Naive thymus-derived CD8-positive, alpha-beta T cell (primary cell): ENCODE data around the gene TMEM101. TPM values are rescaled to one million over a fixed set of nuclear protein-coding genes. Genes with fewer than 3 reads are reported as not detected.
"Not testable (repeated sequence)": the region's sequence is repeated elsewhere in the genome, so short reads cannot be mapped to it uniquely, and the experiment has no call there.

Source experiments
- ATAC-seq, 2 donors: fragments of 150-1000 bp; cut with Tn5 transposase in 1 of 2; sonication (Bioruptor Pico), chemical (Tn5 transposase) in 1 of 2; 1 replicate in 1 of 2; 2 replicates in 1 of 2; pipeline ENCODE4 v1.10.0; 2021; ENCODE audit warnings: mild to moderate bottlenecking in 2 of 2, moderate library complexity in 2 of 2
- POLR2A ChIA-PET: fragments of 350-600 bp; sonication (Branson Sonifier 250); formaldehyde crosslinking; loops from one replicate; lab custom pipeline; 2021; ENCODE audit warnings: antibody characterized with exemption; lab: Charles Lee
- DNase-seq, 10 donors: peaks; one replicate each; pipeline versions ENCODE4 v3.0.0 to v3.0.0-alpha.2; 2020 to 2022
- H3K27ac Mint-ChIP-seq, 10 donors: one replicate each; pipeline ENCODE4 v1.8.0; 2020 to 2022; ENCODE audit warnings: mild to moderate bottlenecking in 10 of 10, mixed read lengths in 10 of 10, moderate library complexity in 4 of 10, inconsistent platforms in 1 of 10
- H3K27me3 Mint-ChIP-seq, 5 donors: one replicate each; pipeline ENCODE4 v1.8.0; 2021 to 2022; ENCODE audit warnings: mixed read lengths in 5 of 5
- H3K36me3 Mint-ChIP-seq, 3 donors: one replicate each; pipeline ENCODE4 v1.8.0; 2020 to 2022; ENCODE audit warnings: mixed read lengths in 3 of 3, mild to moderate bottlenecking in 2 of 3, inconsistent platforms in 1 of 3
- H3K4me1 Mint-ChIP-seq, 4 donors: one replicate each; pipeline ENCODE4 v1.8.0; 2021 to 2022; ENCODE audit warnings: mixed read lengths in 4 of 4
- H3K4me3 Mint-ChIP-seq, 10 donors: one replicate each; pipeline ENCODE4 v1.8.0; 2020 to 2022; ENCODE audit warnings: mild to moderate bottlenecking in 10 of 10, mixed read lengths in 10 of 10, moderate library complexity in 6 of 10, inconsistent platforms in 1 of 10
- H3K9me3 Mint-ChIP-seq, 9 donors: one replicate each; pipeline ENCODE4 v1.8.0; 2020 to 2022; ENCODE audit warnings: mixed read lengths in 9 of 9, mild to moderate bottlenecking in 3 of 9, inconsistent platforms in 1 of 9, moderate library complexity in 1 of 9
- polyA plus RNA-seq, 3 donors: library from polyadenylated mRNA; unstranded; fragments of 300-500 nt; fragmentation: Illumina TruSeq; gene quantifications; one replicate each; pipeline ENCODE4 v1.2.3, GENCODE V29; 2021
- total RNA-seq, 8 experiments: library from RNA in 2 of 8; stranded (reverse) in 2 of 8; gene quantifications; one replicate each; pipeline ENCODE4 v1.2.3 and lab custom pipeline; 2021 to 2026

TMEM101 gene
- total and polyA plus RNA-seq, 5 experiments from 2014 or later, result 23.6 to 28.8 (median 27.1) TPM

DNA sequence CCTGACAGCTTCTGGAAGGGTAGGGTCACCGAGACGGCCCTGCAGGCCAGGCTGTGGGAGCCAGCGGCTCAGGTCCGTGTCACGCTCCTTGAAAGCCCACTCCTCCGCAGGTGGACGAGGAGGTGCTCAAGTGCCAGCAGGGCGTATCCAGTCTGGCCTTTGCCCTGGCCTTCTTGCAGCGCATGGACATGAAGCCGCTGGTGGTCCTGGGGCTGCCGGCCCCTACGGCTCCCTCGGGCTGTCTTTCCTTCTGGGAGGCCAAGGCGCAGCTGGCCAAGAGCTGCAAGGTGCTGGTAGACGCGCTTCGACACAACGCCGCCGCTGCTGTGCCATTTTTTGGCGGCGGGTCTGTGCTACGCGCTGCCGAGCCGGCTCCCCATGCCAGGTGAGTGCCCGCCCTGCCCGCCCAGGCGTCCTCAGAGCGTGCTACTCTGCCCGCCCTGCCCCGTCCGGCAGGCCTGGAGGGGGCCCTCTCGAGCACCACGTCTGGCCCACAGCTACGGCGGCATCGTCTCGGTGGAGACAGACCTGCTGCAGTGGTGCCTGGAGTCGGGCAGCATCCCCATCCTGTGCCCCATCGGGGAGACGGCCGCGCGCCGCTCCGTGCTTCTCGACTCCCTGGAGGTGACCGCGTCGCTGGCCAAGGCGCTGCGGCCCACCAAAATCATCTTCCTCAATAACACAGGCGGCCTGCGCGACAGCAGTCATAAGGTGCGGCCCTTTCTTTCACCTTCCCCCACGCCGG is 9.1 kb downstream of the TMEM101 start:
- peaks cover 15 to 28% (median 25%) of the 10 kb centered on the region in 4 donors for H3K4me1 Mint-ChIP-seq
- H3K27me3 Mint-ChIP-seq, result peaks cover 0 to 11% (median 2%) of the 10 kb centered on the region in 5 donors
- peak overlapping the region in 6 of 10 donors; percentile 3 to 82 (median 72) for H3K27ac Mint-ChIP-seq
- H3K9me3 Mint-ChIP-seq, result no peaks in the 10 kb centered on the region
- peaks cover 0 to 15% (median 3%) of the 10 kb centered on the region in 3 donors for H3K36me3 Mint-ChIP-seq
- ATAC-seq (peak; percentile 18 to 32), DNase-seq (peak in 6 of 10 donors; percentile 16 to 43 (median 35))
- POLR2A ChIA-PET, result interaction anchor here (0.8 to 2.4 kb wide), 3 partner anchors 9 to 1182 kb away, joined by 3 to 8 read pairs (median 4); partner anchors contain the start of genes BECN1 and TMEM101
- peak overlapping the region; percentile 78 to 95 (median 90) for H3K4me3 Mint-ChIP-seq

DNA sequence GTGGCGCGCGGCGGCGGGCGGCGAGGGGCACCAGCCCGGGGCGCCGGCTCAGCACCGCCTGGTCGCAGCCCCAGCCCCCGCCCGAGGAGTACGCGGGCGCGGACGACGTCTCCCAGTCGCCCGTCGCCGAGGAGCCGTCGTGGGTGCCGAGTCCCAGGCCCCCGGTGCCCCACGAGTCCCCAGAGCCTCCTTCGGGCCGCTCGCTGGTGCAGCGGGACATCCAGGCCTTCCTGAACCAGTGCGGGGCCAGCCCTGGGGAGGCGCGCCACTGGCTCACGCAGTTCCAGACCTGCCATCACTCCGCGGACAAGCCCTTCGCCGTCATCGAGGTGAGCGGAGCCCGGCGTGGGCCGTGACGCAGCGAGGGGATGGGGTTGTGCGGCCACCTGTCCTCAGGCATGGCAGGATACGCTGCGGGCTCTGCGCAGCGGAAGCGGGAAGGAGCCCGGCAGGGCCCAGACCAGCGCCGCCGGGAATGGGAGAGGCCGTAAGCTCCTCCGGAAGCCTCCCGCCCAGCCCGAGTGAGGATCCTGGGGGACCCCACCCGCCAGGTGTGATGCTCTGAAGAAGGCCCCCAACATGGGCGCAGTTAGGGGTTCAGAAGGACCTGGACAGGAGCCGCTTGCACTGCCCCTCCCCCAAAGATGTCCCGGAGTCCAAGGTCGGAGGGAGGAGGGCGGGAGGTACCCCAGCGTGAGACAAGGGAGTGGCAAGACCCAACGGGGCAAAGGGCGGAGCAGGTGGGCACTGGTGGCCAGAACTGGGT is 9.8 kb downstream of the TMEM101 start:
- ATAC-seq (peak; percentile 5 to 9), DNase-seq (peak in 4 of 10 donors; percentile 12 to 28 (median 20))
- peak overlapping the region in 9 of 10 donors; percentile 43 to 84 (median 65) for H3K4me3 Mint-ChIP-seq
- peaks cover 0 to 9% (median 2%) of the 10 kb centered on the region in 3 donors for H3K36me3 Mint-ChIP-seq
- H3K4me1 Mint-ChIP-seq, result peaks cover 13 to 28% (median 25%) of the 10 kb centered on the region in 4 donors
- no peaks in the 10 kb centered on the region for H3K9me3 Mint-ChIP-seq
- H3K27ac Mint-ChIP-seq, result no peak overlapping the region
- POLR2A ChIA-PET, result interaction anchor here (0.8 to 2.4 kb wide), 3 partner anchors 10 to 1181 kb away, joined by 3 to 8 read pairs (median 4); partner anchors contain the start of genes BECN1 and TMEM101
- H3K27me3 Mint-ChIP-seq, result peaks cover 0 to 11% (median 2%) of the 10 kb centered on the region in 5 donors

DNA sequence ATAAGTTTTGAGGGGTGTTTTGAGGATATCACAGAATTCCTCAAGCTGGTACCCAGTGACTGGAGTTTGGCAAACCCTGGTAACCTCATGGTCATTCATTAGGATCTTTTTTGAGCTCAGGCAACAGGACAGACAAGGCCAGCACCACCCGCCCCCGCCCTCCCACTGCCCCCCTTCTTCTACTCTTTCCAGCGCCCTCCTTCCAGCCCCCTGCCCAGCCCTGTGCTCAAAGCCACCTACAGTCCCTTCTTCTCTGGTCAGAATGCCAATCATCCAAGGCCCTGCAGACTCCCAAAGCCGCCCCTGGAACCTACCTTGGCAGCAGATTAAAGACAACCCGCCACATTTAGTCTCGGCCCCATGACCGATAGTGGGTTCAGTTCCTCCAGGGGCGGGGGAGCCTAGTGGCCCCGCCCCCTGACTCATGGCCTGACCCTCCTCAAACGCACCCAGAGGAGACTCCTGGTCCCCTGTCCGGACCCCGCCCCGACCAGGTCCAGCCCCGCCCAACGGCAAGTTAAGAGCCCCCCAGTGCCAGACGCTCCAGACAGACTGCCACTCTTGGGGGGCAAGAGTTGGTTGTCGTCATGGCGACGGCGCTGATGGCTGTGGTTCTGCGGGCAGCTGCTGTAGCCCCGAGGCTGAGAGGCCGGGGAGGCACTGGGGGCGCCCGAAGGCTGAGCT is 10.5 kb downstream of the TMEM101 start, which contains the start of gene NAGS:
Gene NAGS (plus strand): TSS at position 546 of the 684 bp plus-strand sequence. CDS start 42 bp downstream, at position 588.
- Mint-ChIP-seq H3K27ac (peak within 1 kb of the TSS in 2 of 10 donors; percentile 11 to 15), H3K9me3 (no peaks in the 10 kb centered on the region), H3K27me3 (peaks cover 0 to 11% (median 2%) of the 10 kb centered on the region in 5 donors), H3K4me3 (peak within 1 kb of the TSS; percentile 24 to 84 (median 62)), H3K36me3 (peaks cover 0 to 1% (median 0%) of the 10 kb centered on the region in 3 donors), H3K4me1 (peaks cover 13 to 28% (median 25%) of the 10 kb centered on the region in 4 donors)
- ATAC-seq (no peak), DNase-seq (peak in 3 of 10 donors; percentile 7 to 28 (median 8))
- POLR2A ChIA-PET, result interaction anchor here (0.6 to 2.4 kb wide), 3 partner anchors 11 to 66 kb away, joined by 4 to 8 read pairs (median 8); partner anchors contain the start of gene TMEM101

DNA sequence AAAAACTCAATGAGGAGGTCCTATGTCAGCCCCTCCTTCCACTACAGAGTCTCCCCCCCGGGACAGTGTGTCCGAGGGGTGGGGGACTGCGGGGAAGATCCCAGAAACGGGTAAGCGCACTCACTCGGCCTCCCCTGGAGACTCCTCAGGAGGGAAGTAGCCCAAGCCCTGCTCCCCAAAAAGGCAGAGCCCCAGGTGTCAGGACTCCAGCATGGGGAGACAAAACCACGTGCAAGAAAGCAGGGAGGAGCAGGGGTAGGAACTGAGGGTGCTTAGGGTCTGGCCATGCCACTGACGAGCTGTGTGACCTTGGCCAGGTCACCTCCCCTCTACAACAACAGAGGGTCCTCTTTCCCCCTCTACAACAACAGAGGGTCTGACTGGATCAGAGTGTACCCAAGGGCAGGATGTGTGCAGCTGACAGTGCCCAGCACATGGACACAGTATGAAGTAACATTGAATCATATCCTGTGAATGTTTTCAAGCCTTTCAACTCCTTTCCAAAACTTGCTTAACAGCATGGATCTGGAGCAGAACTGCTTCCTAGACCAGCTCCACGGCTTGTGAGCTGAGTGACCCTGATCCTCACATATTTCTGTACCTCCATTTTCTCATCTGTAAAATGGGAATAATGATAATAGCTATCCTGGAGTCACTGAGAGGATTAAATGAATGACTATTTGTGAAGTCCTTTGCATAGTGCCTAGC is 12.5 kb downstream of the TMEM101 start:
- ATAC-seq (no peak), DNase-seq (no peak)
- POLR2A ChIA-PET, result interaction anchor here (1.4 kb wide), 1 partner anchor 24 kb away, joined by 3 read pairs; no protein-coding TSS in a partner anchor
- peak overlapping the region in 1 of 10 donors; percentile 19 for H3K4me3 Mint-ChIP-seq
- no peaks in the 10 kb centered on the region for H3K36me3 Mint-ChIP-seq
- no peaks in the 10 kb centered on the region for H3K9me3 Mint-ChIP-seq
- H3K27me3 Mint-ChIP-seq, result peaks cover 2 to 10% (median 8%) of the 10 kb centered on the region in 5 donors
- peak overlapping the region in 1 of 10 donors; percentile 17 for H3K27ac Mint-ChIP-seq
- peaks cover 6 to 19% (median 14%) of the 10 kb centered on the region in 4 donors for H3K4me1 Mint-ChIP-seq

DNA sequence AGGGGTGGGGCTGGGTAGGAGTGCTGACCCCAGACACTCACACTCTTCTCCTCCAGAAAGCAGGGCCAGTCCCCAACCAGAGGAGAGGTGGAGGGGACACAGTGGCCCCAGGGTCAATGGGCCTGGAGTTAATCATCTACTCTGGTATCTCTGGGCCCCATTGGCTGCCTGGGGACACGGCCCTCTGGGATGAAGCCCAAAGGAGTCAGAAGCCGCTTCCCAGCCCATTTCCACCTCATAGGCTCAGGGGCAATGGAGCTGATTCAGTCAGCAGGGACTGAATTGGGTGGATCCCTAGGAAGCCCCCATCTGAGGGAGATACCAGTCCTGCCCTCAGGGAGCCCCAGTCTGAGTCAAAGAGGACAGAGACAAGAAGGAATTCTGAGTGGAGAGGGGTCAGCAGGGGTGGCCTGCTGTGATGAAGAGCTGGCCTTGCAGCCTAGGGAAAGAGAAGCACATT is 13.3 kb downstream of the TMEM101 start:
- DNase-seq, result no peak
- peak overlapping the region in 1 of 10 donors; percentile 45 for H3K27ac Mint-ChIP-seq
- H3K4me3 Mint-ChIP-seq, result no peak overlapping the region
- POLR2A ChIA-PET, result interaction anchor here (1.4 kb wide), 1 partner anchor 25 kb away, joined by 3 read pairs; no protein-coding TSS in a partner anchor
- ATAC-seq, result no peak
- H3K27me3 Mint-ChIP-seq, result peaks cover 2 to 11% (median 8%) of the 10 kb centered on the region in 5 donors
- no peaks in the 10 kb centered on the region for H3K36me3 Mint-ChIP-seq
- H3K9me3 Mint-ChIP-seq, result no peaks in the 10 kb centered on the region
- H3K4me1 Mint-ChIP-seq, result peaks cover 4 to 14% (median 8%) of the 10 kb centered on the region in 4 donors

DNA sequence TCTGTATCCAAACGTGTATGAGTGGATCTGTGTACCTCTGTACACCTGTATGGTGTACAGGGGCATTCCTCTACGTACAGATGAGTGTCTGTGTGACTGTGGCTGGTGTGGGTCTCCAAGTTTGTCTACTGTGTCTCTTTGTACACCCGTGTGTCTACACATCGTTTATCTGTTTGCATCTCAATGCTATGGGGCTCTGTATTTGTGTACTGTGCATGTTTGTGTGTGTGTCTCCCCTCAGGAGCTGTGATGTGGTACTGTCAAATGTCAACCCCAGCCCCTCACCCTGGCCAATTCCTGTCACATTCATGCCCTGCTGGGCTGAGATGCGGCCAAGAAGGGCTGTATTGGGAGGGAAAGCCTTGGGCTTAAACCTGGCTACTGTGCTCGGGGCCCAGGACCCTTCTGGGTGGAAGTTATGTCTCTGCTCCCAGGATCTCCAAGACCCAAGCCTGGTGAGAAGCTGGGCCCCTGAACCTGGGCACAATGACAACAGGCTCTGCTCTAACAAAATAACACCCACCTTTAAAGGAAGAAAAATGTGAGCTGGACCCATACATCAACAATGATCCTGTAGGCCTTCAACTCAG is 13.8 kb downstream of the TMEM101 start:
- no peak overlapping the region for H3K4me3 Mint-ChIP-seq

DNA sequence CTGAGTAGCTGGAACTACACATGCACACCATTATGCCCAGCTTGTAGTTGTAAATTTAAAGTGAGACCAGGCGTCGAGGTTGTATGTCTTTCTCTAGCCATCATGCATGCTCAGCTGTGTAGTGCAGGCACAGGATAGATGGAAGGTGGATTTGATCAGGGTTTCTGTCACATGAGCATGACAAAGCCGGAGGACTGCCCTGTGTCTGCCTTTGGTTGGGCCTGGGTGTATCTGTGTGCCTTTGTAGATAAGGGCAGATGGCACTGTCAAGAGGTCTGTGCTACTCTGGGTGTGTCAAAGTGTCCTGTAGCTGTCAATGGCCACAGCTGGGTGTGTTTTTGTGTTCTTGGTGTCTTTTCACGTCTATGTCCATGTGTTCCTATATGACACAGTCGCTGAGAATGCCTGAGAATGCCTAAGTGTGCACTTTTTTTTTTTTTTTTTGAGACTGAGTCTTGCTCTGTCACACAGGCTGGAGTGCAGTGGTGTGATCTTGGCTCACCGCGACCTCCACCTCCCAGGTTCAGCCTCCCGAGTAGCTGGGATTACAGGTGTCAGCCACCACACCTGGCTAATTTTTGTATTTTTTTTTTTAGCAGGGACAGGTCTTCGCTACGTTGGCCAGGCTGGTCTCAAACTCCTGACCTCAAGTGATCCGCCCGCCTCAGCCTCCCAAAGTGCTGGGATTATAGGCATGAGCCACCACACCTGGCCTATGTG is 14.5 kb downstream of the TMEM101 start:
- POLR2A ChIA-PET, result interaction anchor here (0.5 to 0.7 kb wide), 2 partner anchors 74 to 746 kb away, joined by 6 to 7 read pairs; no protein-coding TSS in a partner anchor
- Mint-ChIP-seq H3K4me3 (no peak overlapping the region), H3K27ac (peak overlapping the region in 1 of 10 donors; percentile 42), H3K27me3 (peaks cover 3 to 18% (median 9%) of the 10 kb centered on the region in 5 donors), H3K36me3 (no peaks in the 10 kb centered on the region), H3K4me1 (peaks cover 0 to 6% (median under 1%) of the 10 kb centered on the region in 4 donors), H3K9me3 (no peaks in the 10 kb centered on the region)
- ATAC-seq (no peak), DNase-seq (no peak)

More for the DNA sequence above, 13.8 kb downstream of the TMEM101 start:
- peaks cover under 1 to 9% (median 3%) of the 10 kb centered on the region in 4 donors for H3K4me1 Mint-ChIP-seq
- no peaks in the 10 kb centered on the region for H3K9me3 Mint-ChIP-seq
- no peaks in the 10 kb centered on the region for H3K36me3 Mint-ChIP-seq
- no peak overlapping the region for H3K27ac Mint-ChIP-seq
- ATAC-seq, result no peak
- DNase-seq, result no peak
- POLR2A ChIA-PET, result interaction anchor here (0.7 kb wide), 1 partner anchor 74 kb away, joined by 6 read pairs; no protein-coding TSS in a partner anchor
- peaks cover 2 to 13% (median 9%) of the 10 kb centered on the region in 5 donors for H3K27me3 Mint-ChIP-seq

DNA sequence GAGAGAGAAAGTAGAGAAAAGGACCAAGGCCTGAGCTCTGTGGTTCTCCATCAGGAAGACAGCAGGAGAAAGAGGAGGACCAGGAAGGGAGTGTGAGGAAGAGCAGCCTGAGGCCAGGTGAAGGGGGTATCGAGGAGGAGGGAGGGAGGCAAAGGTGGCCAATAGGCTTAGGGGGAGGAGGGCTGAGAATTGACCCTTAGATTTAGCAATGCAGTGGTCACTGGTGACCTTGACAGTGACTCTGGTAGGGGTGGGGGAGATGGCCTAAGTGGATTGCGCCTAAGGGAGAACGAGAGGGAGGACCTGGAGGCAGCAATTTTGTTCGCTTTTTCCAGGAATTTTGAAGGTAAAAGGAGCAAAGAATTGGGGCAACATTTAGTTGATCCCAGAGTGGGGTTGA is 15.7 kb downstream of the TMEM101 start:
- DNase-seq, result no peak
- Mint-ChIP-seq H3K36me3 (no peaks in the 10 kb centered on the region), H3K9me3 (no peaks in the 10 kb centered on the region), H3K4me1 (peaks cover 0 to 3% (median 2%) of the 10 kb centered on the region in 4 donors), H3K27me3 (peaks cover 6 to 28% (median 13%) of the 10 kb centered on the region in 5 donors), H3K4me3 (no peak overlapping the region), H3K27ac (no peak overlapping the region)
- POLR2A ChIA-PET, result no interaction called here
- ATAC-seq, result no peak

DNA sequence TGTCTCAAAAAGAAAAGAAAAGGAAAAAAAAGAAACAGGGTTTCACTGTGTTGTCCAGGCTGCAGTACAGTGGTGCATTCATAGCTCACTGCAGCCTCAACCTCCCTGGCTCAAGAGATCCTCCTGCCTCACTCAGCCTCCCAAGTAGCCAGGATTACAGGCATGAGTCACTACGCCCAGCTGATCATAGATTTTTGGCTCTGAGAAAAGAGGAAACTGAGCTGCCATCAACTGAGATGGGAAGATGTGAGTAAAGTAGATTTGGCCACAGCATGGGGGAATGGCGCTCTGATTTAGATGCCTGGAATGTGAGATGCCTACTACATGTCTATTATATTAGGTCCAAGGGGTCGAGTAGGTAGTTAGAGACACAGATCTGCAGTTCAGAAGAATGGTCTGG is 16.2 kb downstream of the TMEM101 start:
- ATAC-seq, result no peak
- POLR2A ChIA-PET, result no interaction called here

DNA sequence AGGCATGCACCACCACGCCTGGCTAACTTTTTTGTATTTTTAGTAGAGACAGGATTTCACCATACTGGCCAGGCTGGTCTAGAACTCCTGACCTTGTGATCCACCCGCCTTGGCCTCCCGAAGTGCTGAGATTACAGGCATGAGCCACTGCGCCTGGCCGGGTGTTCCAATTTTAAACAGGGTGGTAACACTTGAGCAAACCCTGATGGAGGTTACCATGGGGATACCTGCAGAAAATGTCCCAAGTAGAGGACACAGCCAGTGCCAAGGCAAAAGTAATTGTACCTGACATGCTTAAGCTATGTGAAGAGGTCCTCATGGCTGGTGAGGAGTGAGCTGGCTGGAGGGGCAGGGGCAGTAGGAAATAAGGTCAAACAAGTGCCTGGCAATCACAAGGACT is 17.6 kb downstream of the TMEM101 start:
- H3K27me3 Mint-ChIP-seq, result peaks cover 6 to 29% (median 15%) of the 10 kb centered on the region in 5 donors
- DNase-seq, POLR2A ChIA-PET, H3K27ac Mint-ChIP-seq, H3K9me3 Mint-ChIP-seq, H3K4me3 Mint-ChIP-seq, H3K4me1 Mint-ChIP-seq, H3K36me3 Mint-ChIP-seq, ATAC-seq: not testable (repeated sequence)

More for the DNA sequence above, 16.2 kb downstream of the TMEM101 start:
- Mint-ChIP-seq H3K27me3 (peaks cover 6 to 29% (median 13%) of the 10 kb centered on the region in 5 donors), H3K4me3 (no peak overlapping the region), H3K9me3 (no peaks in the 10 kb centered on the region), H3K27ac (no peak overlapping the region), H3K36me3 (no peaks in the 10 kb centered on the region), H3K4me1 (peaks cover 0 to 2% (median 2%) of the 10 kb centered on the region in 4 donors)
- DNase-seq, result no peak
